NCI-H1048 (cell line): Measurements from ENCODE around the gene TM4SF20.

Experiments
- DNase-seq: peaks from one replicate; lab custom pipeline; 2025; lab: John Stamatoyannopoulos, UW

The TM4SF20 gene

GRCh38 chr2:227320305-227321094, 58.6 kb downstream of the TM4SF20 start:
- DNase-seq: no peak

GRCh38 chr2:227317834-227318233, 61.3 kb downstream of the TM4SF20 start:
- no peak for DNase-seq

DNA sequence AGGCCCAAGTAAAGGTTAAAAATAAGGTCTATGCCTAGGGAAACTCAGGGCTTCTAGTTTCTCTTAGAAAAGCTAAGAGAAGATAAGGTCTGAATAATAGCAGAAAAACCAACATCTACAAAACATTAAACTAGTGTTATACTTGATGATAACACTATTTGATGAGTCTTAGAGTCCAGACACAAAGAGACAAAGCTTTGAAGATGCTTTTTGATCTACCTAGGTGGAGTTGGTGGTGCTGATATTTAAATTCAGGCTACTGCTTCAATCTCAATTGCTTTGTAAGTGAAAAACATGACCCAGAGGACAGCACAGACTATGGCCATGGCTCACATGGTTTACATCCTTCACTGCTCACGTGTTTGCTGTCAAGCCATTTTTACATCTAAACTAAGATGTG, 65.8 kb downstream of the TM4SF20 start:
- no peak for DNase-seq

- no peak for DNase-seq
Measured at GRCh38 chr2:227312579-227312978, 66.5 kb downstream of the TM4SF20 start.
